Ascending aorta (tissue), 2 donors: ENCODE results near the gene MEIKIN. TPM values are rescaled to one million over a fixed set of nuclear protein-coding genes. Genes with fewer than 3 reads are reported as not detected.

Experiments
- DNase-seq, 2 donors: peaks; one replicate each; pipeline ENCODE4 v3.0.0-alpha.2; 2019; ENCODE audit warnings: low spot score in 2 of 2
- H3K27ac ChIP-seq, 2 donors: fragments of 200-600 bp; sonication (generic); one replicate each; pipeline ENCODE4 v1.5.1; 2016 to 2017; ENCODE audit warnings: mild to moderate bottlenecking in 1 of 2
- H3K27me3 ChIP-seq: fragments of 200-600 bp; sonication (generic); one replicate; pipeline ENCODE4 v1.5.1; 2017
- H3K36me3 ChIP-seq, 2 donors: fragments of 200-600 bp; sonication (generic); one replicate each; pipeline ENCODE4 v1.5.1; 2016
- H3K4me1 ChIP-seq, 2 donors: fragments of 200-600 bp; sonication (generic); one replicate each; pipeline ENCODE4 v1.5.1; 2016 to 2017; ENCODE audit warnings: mild to moderate bottlenecking in 1 of 2
- H3K4me3 ChIP-seq, 2 donors: fragments of 200-600 bp; sonication (generic); one replicate each; pipeline ENCODE4 v1.5.1; 2016 to 2017; ENCODE audit warnings: mild to moderate bottlenecking in 1 of 2
- H3K9me3 ChIP-seq, 2 donors: fragments of 200-600 bp; sonication (generic); one replicate each; pipeline ENCODE4 v1.5.1; 2016
- intact Hi-C: fragments of 100-400 bp; cut with DNase I; formaldehyde crosslinking; loops from one replicate; pipeline ENCODE4 v1.15.1; 2023
- total RNA-seq: library from RNA; depleted of rRNA; stranded (reverse); fragments of >200 nt; gene quantifications from one replicate; pipeline ENCODE4 v1.1.0, GENCODE V29; 2016
- TF ChIP-seq, protein P1 (sequence below), 3 experiments: fragments of 200-600 bp in 2 of 3; fragments of 450-650 bp in 1 of 3; sonication (generic) in 2 of 3; IDR thresholded peaks; one replicate each; pipeline ENCODE4 v1.5.1; 2016 to 2019; ENCODE audit warnings: antibody characterized with exemption in 3 of 3, mild to moderate bottlenecking in 1 of 3, moderate library complexity in 1 of 3

MEIKIN gene
- total RNA-seq, 1 donor from 2014 or later = not detected

GRCh38 chr5:131973089-131973712, 27.7 kb upstream of the MEIKIN start:
- Histone ChIP-seq H3K9me3 (no peaks in the 10 kb centered on the region), H3K36me3 (no peaks in the 10 kb centered on the region), H3K27me3 (no peaks in the 10 kb centered on the region), H3K4me1 (no peaks in the 10 kb centered on the region), H3K4me3 (no peak overlapping the region), H3K27ac (no peak overlapping the region)
- no peak for DNase-seq
- TF ChIP-seq, protein P1, sequence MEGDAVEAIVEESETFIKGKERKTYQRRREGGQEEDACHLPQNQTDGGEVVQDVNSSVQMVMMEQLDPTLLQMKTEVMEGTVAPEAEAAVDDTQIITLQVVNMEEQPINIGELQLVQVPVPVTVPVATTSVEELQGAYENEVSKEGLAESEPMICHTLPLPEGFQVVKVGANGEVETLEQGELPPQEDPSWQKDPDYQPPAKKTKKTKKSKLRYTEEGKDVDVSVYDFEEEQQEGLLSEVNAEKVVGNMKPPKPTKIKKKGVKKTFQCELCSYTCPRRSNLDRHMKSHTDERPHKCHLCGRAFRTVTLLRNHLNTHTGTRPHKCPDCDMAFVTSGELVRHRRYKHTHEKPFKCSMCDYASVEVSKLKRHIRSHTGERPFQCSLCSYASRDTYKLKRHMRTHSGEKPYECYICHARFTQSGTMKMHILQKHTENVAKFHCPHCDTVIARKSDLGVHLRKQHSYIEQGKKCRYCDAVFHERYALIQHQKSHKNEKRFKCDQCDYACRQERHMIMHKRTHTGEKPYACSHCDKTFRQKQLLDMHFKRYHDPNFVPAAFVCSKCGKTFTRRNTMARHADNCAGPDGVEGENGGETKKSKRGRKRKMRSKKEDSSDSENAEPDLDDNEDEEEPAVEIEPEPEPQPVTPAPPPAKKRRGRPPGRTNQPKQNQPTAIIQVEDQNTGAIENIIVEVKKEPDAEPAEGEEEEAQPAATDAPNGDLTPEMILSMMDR (IDR thresholded peaks at IDR 0.05) = no peak
- intact Hi-C loops = no loop called here

DNA sequence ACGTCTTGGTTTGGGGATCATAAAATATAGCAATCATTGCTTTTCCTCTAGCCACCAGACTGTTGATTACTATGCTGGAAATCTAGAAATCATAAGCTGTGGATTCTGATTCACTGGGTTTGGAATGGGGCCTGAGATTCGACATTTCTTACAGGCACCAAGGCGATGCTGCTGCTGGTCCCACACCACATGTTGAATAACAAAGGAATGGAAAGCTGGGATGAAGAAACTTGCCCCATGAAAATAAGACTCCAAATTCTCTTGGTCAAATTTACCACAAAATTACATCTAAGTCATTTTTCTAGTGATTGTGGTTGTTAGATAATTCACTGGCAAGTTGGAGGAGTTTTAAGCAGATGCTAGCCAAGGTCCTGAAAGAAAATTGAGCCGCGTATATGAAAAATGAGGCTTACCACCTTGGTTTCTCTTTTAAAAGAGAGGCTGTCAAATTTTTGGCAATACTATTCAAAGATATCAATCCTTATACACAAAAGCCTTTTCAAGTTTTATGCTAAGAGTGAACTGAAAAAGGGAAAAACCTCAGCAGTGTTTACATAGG, 23.0 kb upstream of the MEIKIN start:
- no peaks in the 10 kb centered on the region for H3K36me3 ChIP-seq
- H3K9me3 ChIP-seq = no peaks in the 10 kb centered on the region
- no peak overlapping the region for H3K27ac ChIP-seq
- intact Hi-C loops = no loop called here
- H3K4me1 ChIP-seq = no peaks in the 10 kb centered on the region
- no peaks in the 10 kb centered on the region for H3K27me3 ChIP-seq
- DNase-seq = no peak
- TF ChIP-seq, protein P1 (IDR thresholded peaks at IDR 0.05) = no peak
- H3K4me3 ChIP-seq = no peak overlapping the region

DNA sequence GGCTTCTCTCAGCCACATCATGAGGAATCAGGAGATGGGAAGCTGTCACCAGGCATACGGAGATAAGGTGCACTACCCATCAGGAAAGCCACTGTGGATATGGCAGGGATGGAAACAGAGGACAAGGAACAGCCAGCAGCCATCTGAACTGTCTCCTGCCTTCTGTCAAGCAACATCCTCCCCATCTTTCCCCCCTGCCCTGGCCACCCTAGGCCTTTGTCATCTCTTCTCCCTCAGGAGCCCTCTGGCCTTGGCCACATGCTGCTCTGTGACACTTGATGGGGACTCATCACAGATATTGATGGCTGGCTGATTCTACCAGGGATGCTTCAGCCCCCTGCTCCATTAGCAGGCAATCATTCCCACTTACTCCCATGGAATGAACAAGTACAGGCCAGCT, 21.1 kb upstream of the MEIKIN start:
- no peaks in the 10 kb centered on the region for H3K36me3 ChIP-seq
- H3K9me3 ChIP-seq = no peaks in the 10 kb centered on the region
- no peaks in the 10 kb centered on the region for H3K27me3 ChIP-seq
- DNase-seq = no peak
- TF ChIP-seq, protein P1 (IDR thresholded peaks at IDR 0.05) = no peak
- H3K4me1 ChIP-seq = no peaks in the 10 kb centered on the region
- H3K4me3 ChIP-seq = no peak overlapping the region
- H3K27ac ChIP-seq = no peak overlapping the region
- intact Hi-C loops = no loop called here

DNA sequence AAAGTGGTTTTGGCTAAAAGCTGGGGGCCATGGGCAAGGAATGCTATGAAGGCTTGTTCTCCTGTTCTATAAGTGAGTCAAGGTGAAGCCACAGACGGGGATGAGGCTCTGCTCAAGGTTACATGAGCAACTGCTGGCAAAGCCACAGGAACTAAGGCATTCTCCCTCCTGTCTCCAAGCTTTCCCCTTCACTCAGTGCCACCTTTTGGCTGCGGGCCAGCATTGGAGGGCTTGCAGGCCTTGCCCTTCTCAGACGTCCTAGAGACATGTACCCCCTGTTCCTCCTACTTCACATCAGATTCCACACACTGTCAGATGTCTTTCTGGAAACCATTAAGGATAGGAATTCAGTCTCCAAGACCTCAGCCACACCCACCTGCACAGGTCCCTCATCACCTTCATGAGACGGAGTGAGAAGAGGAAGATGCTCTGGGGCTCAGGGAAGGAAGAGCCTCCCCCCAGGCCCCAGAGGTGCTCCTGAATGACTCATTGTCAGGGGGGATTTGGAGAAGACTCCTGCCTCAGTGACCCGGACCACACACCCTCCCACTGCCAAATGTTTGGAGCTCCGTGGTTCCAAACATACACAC, 20.5 kb upstream of the MEIKIN start:
- Histone ChIP-seq H3K36me3 (no peaks in the 10 kb centered on the region), H3K27me3 (no peaks in the 10 kb centered on the region), H3K9me3 (no peaks in the 10 kb centered on the region), H3K4me1 (no peaks in the 10 kb centered on the region), H3K27ac (no peak overlapping the region), H3K4me3 (no peak overlapping the region)
- intact Hi-C loops = no loop called here
- DNase-seq = no peak
- TF ChIP-seq, protein P1 (IDR thresholded peaks at IDR 0.05) = no peak

GRCh38 chr5:131959906-131960305, 14.4 kb upstream of the MEIKIN start:
- H3K27me3 ChIP-seq = no peaks in the 10 kb centered on the region
- no peaks in the 10 kb centered on the region for H3K36me3 ChIP-seq
- TF ChIP-seq, protein P1 (IDR thresholded peaks at IDR 0.05) = no peak
- no peak overlapping the region for H3K27ac ChIP-seq
- intact Hi-C loops = no loop called here
- H3K4me1 ChIP-seq = no peaks in the 10 kb centered on the region
- DNase-seq = no peak
- no peaks in the 10 kb centered on the region for H3K9me3 ChIP-seq
- no peak overlapping the region for H3K4me3 ChIP-seq
